ENCODE data around the gene CLCA1. TPM values are rescaled to one million over a fixed set of nuclear protein-coding genes. Genes with fewer than 3 reads are reported as not detected.

Gene CLCA1
- total and polyA plus RNA-seq, 9 donors: 0.07 to 1.5 (median 0.43) TPM; not detected in 6

DNA sequence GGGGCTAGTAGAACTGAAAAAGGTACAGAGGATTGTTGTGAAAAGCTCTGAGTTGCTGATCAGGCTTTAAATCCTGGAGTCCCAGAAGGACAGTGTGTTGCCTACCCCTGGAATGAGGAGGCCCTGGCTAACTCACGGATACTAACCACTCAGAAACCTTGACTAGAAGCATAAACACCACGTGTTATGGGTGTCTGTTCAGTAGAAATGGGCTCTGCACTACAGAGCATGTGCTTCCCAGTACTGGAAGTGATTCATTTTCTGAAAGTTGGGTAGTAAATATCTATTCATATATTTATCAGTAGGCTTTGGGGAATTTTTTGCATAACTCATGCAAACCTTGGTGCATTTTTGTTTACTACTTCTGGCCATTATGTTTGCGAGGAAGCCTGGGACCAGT lies 15.1 kb upstream of the CLCA1 start:
- intact Hi-C loops (cut with DNase I): no loop called here
- 61 to 68% (median 66%) methylated on average over 3 of the region's 3 CpGs for WGBS, 3 donors

DNA sequence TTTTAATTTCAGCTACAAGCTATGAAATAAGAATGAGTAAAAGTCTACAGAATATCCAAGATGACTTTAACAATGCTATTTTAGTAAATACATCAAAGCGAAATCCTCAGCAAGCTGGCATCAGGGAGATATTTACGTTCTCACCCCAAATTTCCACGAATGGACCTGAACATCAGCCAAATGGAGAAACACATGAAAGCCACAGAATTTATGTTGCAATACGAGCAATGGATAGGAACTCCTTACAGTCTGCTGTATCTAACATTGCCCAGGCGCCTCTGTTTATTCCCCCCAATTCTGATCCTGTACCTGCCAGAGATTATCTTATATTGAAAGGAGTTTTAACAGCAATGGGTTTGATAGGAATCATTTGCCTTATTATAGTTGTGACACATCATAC lies 13.7 kb upstream of the CLCA1 start:
- WGBS, 3 donors: 53 to 66% (median 61%) methylated on average over 5 of the region's 5 CpGs
- H3K27ac ChIP-seq: no peak overlapping the region
- H3K27me3 ChIP-seq: no peaks in the 10 kb centered on the region
- H3K4me1 ChIP-seq (ENCODE audit: insufficient read depth): no peaks in the 10 kb centered on the region
- DNase-seq: no peak
- no peak overlapping the region for H3K4me3 ChIP-seq
- no peaks in the 10 kb centered on the region for H3K9me3 ChIP-seq
- no peaks in the 10 kb centered on the region for H3K36me3 ChIP-seq
- intact Hi-C loops (cut with DNase I): no loop called here
- TF ChIP-seq POLR2A (IDR thresholded peaks at IDR 0.05) (no peak), EP300 (IDR thresholded peaks at IDR 0.05) (no peak)
- TF ChIP-seq, protein P1, sequence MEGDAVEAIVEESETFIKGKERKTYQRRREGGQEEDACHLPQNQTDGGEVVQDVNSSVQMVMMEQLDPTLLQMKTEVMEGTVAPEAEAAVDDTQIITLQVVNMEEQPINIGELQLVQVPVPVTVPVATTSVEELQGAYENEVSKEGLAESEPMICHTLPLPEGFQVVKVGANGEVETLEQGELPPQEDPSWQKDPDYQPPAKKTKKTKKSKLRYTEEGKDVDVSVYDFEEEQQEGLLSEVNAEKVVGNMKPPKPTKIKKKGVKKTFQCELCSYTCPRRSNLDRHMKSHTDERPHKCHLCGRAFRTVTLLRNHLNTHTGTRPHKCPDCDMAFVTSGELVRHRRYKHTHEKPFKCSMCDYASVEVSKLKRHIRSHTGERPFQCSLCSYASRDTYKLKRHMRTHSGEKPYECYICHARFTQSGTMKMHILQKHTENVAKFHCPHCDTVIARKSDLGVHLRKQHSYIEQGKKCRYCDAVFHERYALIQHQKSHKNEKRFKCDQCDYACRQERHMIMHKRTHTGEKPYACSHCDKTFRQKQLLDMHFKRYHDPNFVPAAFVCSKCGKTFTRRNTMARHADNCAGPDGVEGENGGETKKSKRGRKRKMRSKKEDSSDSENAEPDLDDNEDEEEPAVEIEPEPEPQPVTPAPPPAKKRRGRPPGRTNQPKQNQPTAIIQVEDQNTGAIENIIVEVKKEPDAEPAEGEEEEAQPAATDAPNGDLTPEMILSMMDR (IDR thresholded peaks at IDR 0.05): no peak

More for the DNA sequence above, 15.1 kb upstream of the CLCA1 start:
- H3K36me3 ChIP-seq: no peaks in the 10 kb centered on the region
- H3K27me3 ChIP-seq: no peaks in the 10 kb centered on the region
- no peak overlapping the region for H3K4me3 ChIP-seq
- DNase-seq: no peak
- H3K4me1 ChIP-seq (ENCODE audit: insufficient read depth): no peaks in the 10 kb centered on the region
- no peaks in the 10 kb centered on the region for H3K9me3 ChIP-seq
- TF ChIP-seq EP300 (IDR thresholded peaks at IDR 0.05) (no peak), POLR2A (IDR thresholded peaks at IDR 0.05) (no peak)
- TF ChIP-seq, protein P1 (IDR thresholded peaks at IDR 0.05): no peak
- no peak overlapping the region for H3K27ac ChIP-seq

DNA sequence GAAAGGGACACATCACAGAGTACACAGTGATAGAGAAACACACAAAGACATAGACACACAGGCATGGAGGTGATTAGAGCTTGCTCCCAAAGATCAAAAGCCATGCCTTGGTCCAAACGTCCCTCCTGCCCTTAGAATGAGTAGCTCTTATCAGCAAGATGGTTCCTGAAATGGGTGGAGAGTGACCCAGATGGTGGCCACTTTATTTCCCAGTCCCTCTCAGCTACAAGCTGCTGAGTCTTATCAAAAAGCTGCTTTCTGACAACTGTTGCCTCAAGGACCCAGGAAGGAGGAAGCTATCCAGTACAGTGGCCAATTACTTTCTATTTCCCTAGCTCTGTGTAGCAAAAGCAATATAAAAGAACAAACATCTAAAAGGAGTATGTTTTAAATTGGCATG lies 7.7 kb upstream of the CLCA1 start:
- H3K4me3 ChIP-seq: no peak overlapping the region
- no peaks in the 10 kb centered on the region for H3K36me3 ChIP-seq
- no peaks in the 10 kb centered on the region for H3K27me3 ChIP-seq
- no peak for DNase-seq
- WGBS, 3 donors: 13 to 18% (median 16%) methylated on average over 1 of the region's 1 CpG
- H3K9me3 ChIP-seq: no peaks in the 10 kb centered on the region
- intact Hi-C loops (cut with DNase I): no loop called here
- no peaks in the 10 kb centered on the region for H3K4me1 ChIP-seq (ENCODE audit: insufficient read depth)
- H3K27ac ChIP-seq: no peak overlapping the region
- TF ChIP-seq EP300 (IDR thresholded peaks at IDR 0.05): no peak
- TF ChIP-seq POLR2A (IDR thresholded peaks at IDR 0.05): no peak
- TF ChIP-seq, protein P1 (IDR thresholded peaks at IDR 0.05): no peak

GRCh38 chr1:86461482-86461881 lies 7.2 kb upstream of the CLCA1 start:
- WGBS, 3 donors: 68 to 75% (median 71%) methylated on average over 3 of the region's 3 CpGs
- intact Hi-C loops (cut with DNase I): no loop called here
- H3K4me1 ChIP-seq (ENCODE audit: insufficient read depth): no peaks in the 10 kb centered on the region
- H3K4me3 ChIP-seq: no peak overlapping the region
- H3K27ac ChIP-seq: no peak overlapping the region
- no peaks in the 10 kb centered on the region for H3K9me3 ChIP-seq
- no peaks in the 10 kb centered on the region for H3K27me3 ChIP-seq
- no peak for DNase-seq
- TF ChIP-seq, protein P1 (IDR thresholded peaks at IDR 0.05): no peak
- TF ChIP-seq POLR2A (IDR thresholded peaks at IDR 0.05) (no peak), EP300 (IDR thresholded peaks at IDR 0.05) (no peak)
- H3K36me3 ChIP-seq: no peaks in the 10 kb centered on the region

Data from ovary (tissue), 9 donors.